G401 (cell line): ENCODE measurements around the gene HAGHL. TPM values are rescaled to one million over a fixed set of nuclear protein-coding genes. Genes with fewer than 3 reads are reported as not detected.
"Not testable (repeated sequence)": the region's sequence is repeated elsewhere in the genome, so short reads cannot be mapped to it uniquely, and the experiment has no call there.

Experiments used
- DNase-seq: peaks from one replicate; pipeline ENCODE4 v3.0.0-alpha.2; 2015; ENCODE audit warnings: low spot score
- in situ Hi-C: cut with HindIII; loops from 2 replicates; pipeline ENCODE4 v1.10.0; 2016; ENCODE audit warnings: low sequenced_read_pairs, mixed read lengths
- total RNA-seq: library from RNA; depleted of rRNA; stranded (reverse); fragments of >200 nt; shearing (Covaris generic); gene quantifications from 2 replicates; pipeline ENCODE4 v1.2.3, GENCODE V29; 2014

Gene HAGHL
- total RNA-seq, 1 experiment from 2014 or later = 42.3 TPM

GRCh38 chr16:686459-687260 is 40.2 kb upstream of the HAGHL start:
- in situ Hi-C loops = no loop called here
- no peak for DNase-seq

- in situ Hi-C loops = no loop called here
- no peak for DNase-seq
Observed at GRCh38 chr16:687499-687898, 39.4 kb upstream of the HAGHL start.

- DNase-seq = no peak
- in situ Hi-C loops = no loop called here
Observed at GRCh38 chr16:689175-689897, 37.6 kb upstream of the HAGHL start.

- in situ Hi-C loops, DNase-seq: not testable (repeated sequence)
Observed at GRCh38 chr16:691242-691641, 35.7 kb upstream of the HAGHL start.

GRCh38 chr16:692356-693108 is 34.4 kb upstream of the HAGHL start:
- DNase-seq = no peak
- in situ Hi-C loops = no loop called here

- no peak for DNase-seq
- in situ Hi-C loops = no loop called here
Observed at GRCh38 chr16:693364-693763, 33.5 kb upstream of the HAGHL start.

GRCh38 chr16:693766-694165 is 33.1 kb upstream of the HAGHL start:
- in situ Hi-C loops = no loop called here
- DNase-seq = no peak

GRCh38 chr16:694187-694862 is 32.6 kb upstream of the HAGHL start:
- no peak for DNase-seq
- in situ Hi-C loops = no loop called here

GRCh38 chr16:694863-695354 is 32.0 kb upstream of the HAGHL start:
- in situ Hi-C loops = no loop called here
- DNase-seq = no peak

GRCh38 chr16:695355-696089 is 31.4 kb upstream of the HAGHL start:
- in situ Hi-C loops = no loop called here
- peak; percentile 71 for DNase-seq

- no peak for DNase-seq
- in situ Hi-C loops = no loop called here
Observed at GRCh38 chr16:698911-699671, 27.8 kb upstream of the HAGHL start.

GRCh38 chr16:700684-701584 is 26.0 kb upstream of the HAGHL start:
- in situ Hi-C loops = loop anchor here (25.0 kb wide), 1 partner anchor 161 kb away; no protein-coding TSS in a partner anchor
- no peak for DNase-seq

GRCh38 chr16:702341-702740 is 24.6 kb upstream of the HAGHL start:
- in situ Hi-C loops = loop anchor here (25.0 kb wide), 1 partner anchor 160 kb away; no protein-coding TSS in a partner anchor
- no peak for DNase-seq

GRCh38 chr16:703406-703805 is 23.5 kb upstream of the HAGHL start:
- in situ Hi-C loops = loop anchor here (25.0 kb wide), 1 partner anchor 159 kb away; no protein-coding TSS in a partner anchor
- no peak for DNase-seq

GRCh38 chr16:704047-704446 is 22.9 kb upstream of the HAGHL start:
- in situ Hi-C loops = loop anchor here (25.0 kb wide), 1 partner anchor 158 kb away; no protein-coding TSS in a partner anchor
- DNase-seq = no peak

GRCh38 chr16:704552-705380 is 22.1 kb upstream of the HAGHL start:
- DNase-seq = peak; percentile 84
- in situ Hi-C loops = loop anchor here (25.0 kb wide), 1 partner anchor 158 kb away; no protein-coding TSS in a partner anchor
